IMR-90 (cell line): ENCODE measurements around the gene SMARCC2. TPM values are rescaled to one million over a fixed set of nuclear protein-coding genes. Genes with fewer than 3 reads are reported as not detected.

Experiments used
- ATAC-seq: fragments of 200-7000 bp; cut with Tn5 transposase; 2 replicates; pipeline ENCODE4 v1.9.1; 2020; ENCODE audit warnings: low read depth, mild to moderate bottlenecking, moderate library complexity
- BruUV-seq: library from RNA; stranded (reverse); fragments of 400-500 nt; replicated peaks from 2 replicates; lab custom pipeline; 2021; lab: Mats Ljungman, UMichigan
- CTCF ChIA-PET: fragments of 300-600 bp; formaldehyde crosslinking; extraction: SDS; loops from one replicate; lab custom pipeline; 2021; ENCODE audit warnings: antibody characterized with exemption; lab: Yijun Ruan, JAX
- POLR2A ChIA-PET: fragments of 300-600 bp; sonication (Branson Sonifier 250); formaldehyde crosslinking; loops from one replicate; lab custom pipeline; 2022; ENCODE audit warnings: antibody characterized with exemption; ENCODE audit not compliant: unreplicated experiment; lab: Charles Lee
- DNase-seq: peaks from one replicate; pipeline ENCODE4 v3.0.0; 2013
- H2AFZ ChIP-seq: replicated peaks from 2 replicates; pipeline ENCODE3; 2013; ENCODE audit warnings: low read length, mild to moderate bottlenecking; ENCODE audit not compliant: poor library complexity
- H2AK5ac ChIP-seq: 2 replicates; pipeline ENCODE4 v1.6.1; 2013; ENCODE audit warnings: low read depth, low read length, inconsistent platforms
- H2AK9ac ChIP-seq: replicated peaks from 2 replicates; pipeline ENCODE3; 2013; ENCODE audit warnings: mild to moderate bottlenecking, low read depth, low read length, moderate library complexity; ENCODE audit not compliant: poor library complexity
- H2BK120ac ChIP-seq: 2 replicates; pipeline ENCODE4 v1.6.1; 2013; ENCODE audit warnings: low read depth, low read length, inconsistent platforms
- H2BK15ac ChIP-seq: 3 replicates; pipeline ENCODE4 v1.6.1; 2013; ENCODE audit warnings: low read depth, low read length, inconsistent platforms
- H2BK20ac ChIP-seq: 2 replicates; pipeline ENCODE4 v1.6.1; 2013; ENCODE audit warnings: low read depth, mild to moderate bottlenecking, inconsistent platforms, low read length, moderate library complexity
- H2BK5ac ChIP-seq: 2 replicates; pipeline ENCODE4 v1.6.1; 2013; ENCODE audit warnings: mild to moderate bottlenecking, low read depth, low read length, inconsistent platforms; ENCODE audit not compliant: poor library complexity, severe bottlenecking
- H3K14ac ChIP-seq: replicated peaks from 2 replicates; pipeline ENCODE4 v1.6.1; 2013; ENCODE audit warnings: low read depth, low read length, inconsistent platforms
- H3K18ac ChIP-seq: 2 replicates; pipeline ENCODE4 v1.6.1; 2013; ENCODE audit warnings: low read depth, low read length, control low read depth
- H3K23ac ChIP-seq: 2 replicates; pipeline ENCODE4 v1.6.1; 2013; ENCODE audit warnings: low read depth, low read length, inconsistent platforms
- H3K27ac ChIP-seq: 2 replicates; pipeline ENCODE4 v1.5.1; 2013; ENCODE audit warnings: mild to moderate bottlenecking, control low read depth, low read length; ENCODE audit not compliant: insufficient read depth
- H3K27me3 ChIP-seq: 2 replicates; pipeline ENCODE4 v1.6.1; 2013; ENCODE audit warnings: low read length; ENCODE audit not compliant: control insufficient read depth, insufficient read depth
- H3K36me3 ChIP-seq: 2 replicates; pipeline ENCODE4 v1.6.1; 2013; ENCODE audit warnings: low read length, mixed read lengths; ENCODE audit not compliant: control insufficient read depth, insufficient read depth
- H3K4ac ChIP-seq: 2 replicates; pipeline ENCODE4 v1.6.1; 2013; ENCODE audit warnings: low read depth, low read length, inconsistent platforms
- H3K4me1 ChIP-seq: 2 replicates; pipeline ENCODE4 v1.6.1; 2013; ENCODE audit warnings: low read length, mixed read lengths; ENCODE audit not compliant: control insufficient read depth, insufficient read depth
- H3K4me2 ChIP-seq: 2 replicates; pipeline ENCODE4 v1.6.1; 2013; ENCODE audit warnings: low read depth, mild to moderate bottlenecking, control low read depth, low read length, moderate library complexity
- H3K4me3 ChIP-seq: 2 replicates; pipeline ENCODE4 v1.5.1; 2013; ENCODE audit warnings: low read depth, mild to moderate bottlenecking, control low read depth, low read length, moderate library complexity; ENCODE audit not compliant: insufficient read depth
- H3K56ac ChIP-seq: 2 replicates; pipeline ENCODE4 v1.6.1; 2013; ENCODE audit warnings: low read length, inconsistent platforms; ENCODE audit not compliant: insufficient read depth; ENCODE audit errors: extremely low read depth
- H3K79me1 ChIP-seq, 2 experiments: 2 replicates each; pipeline ENCODE4 v1.6.1; 2013; ENCODE audit warnings: low read length in 2 of 2, inconsistent platforms in 1 of 2, low read depth in 1 of 2
- H3K9ac ChIP-seq: 2 replicates; pipeline ENCODE4 v1.6.1; 2013; ENCODE audit warnings: low read depth, low read length, control low read depth
- H3K9me1 ChIP-seq: 2 replicates; pipeline ENCODE4 v1.6.1; 2013; ENCODE audit warnings: low read length, inconsistent platforms; ENCODE audit not compliant: insufficient read depth
- H3K9me3 ChIP-seq: 2 replicates; pipeline ENCODE4 v1.6.1; 2013; ENCODE audit warnings: low read length; ENCODE audit not compliant: control insufficient read depth, insufficient read depth
- H4K20me1 ChIP-seq: 2 replicates; pipeline ENCODE4 v1.6.1; 2013; ENCODE audit warnings: low read length, inconsistent platforms; ENCODE audit not compliant: insufficient read depth
- H4K5ac ChIP-seq: 2 replicates; pipeline ENCODE4 v1.6.1; 2013; ENCODE audit warnings: mild to moderate bottlenecking, low read depth, low read length, control low read depth
- H4K8ac ChIP-seq, 2 experiments: 2 replicates each; pipeline ENCODE4 v1.6.1; 2013; ENCODE audit warnings: low read depth in 2 of 2, low read length in 2 of 2, control low read depth in 1 of 2, inconsistent platforms in 1 of 2
- H4K91ac ChIP-seq: 2 replicates; pipeline ENCODE4 v1.6.1; 2013; ENCODE audit warnings: low read depth, low read length, inconsistent platforms; ENCODE audit not compliant: insufficient read depth
- BHLHE40 ChIP-seq: fragments of 150-350 bp; IDR thresholded peaks from 2 replicates; pipeline ENCODE4 v1.6.1; 2016; ENCODE audit warnings: mild to moderate bottlenecking, low read depth, low read length
- CEBPB ChIP-seq: IDR thresholded peaks from 2 replicates; pipeline ENCODE4 v1.6.1; 2012; ENCODE audit warnings: low read depth, low read length, improper control_type of control experiment
- CHD1 ChIP-seq: IDR thresholded peaks from 2 replicates; pipeline ENCODE4 v1.6.1; 2012; ENCODE audit warnings: low read depth, low read length, improper control_type of control experiment
- CTCF ChIP-seq: conservative IDR thresholded peaks from 2 replicates; pipeline ENCODE4 v1.5.1; 2012; ENCODE audit warnings: mild to moderate bottlenecking, low read depth, low read length, improper control_type of control experiment
- ELK1 ChIP-seq: fragments of 150-350 bp; IDR thresholded peaks from 2 replicates; pipeline ENCODE4 v1.6.1; 2016; ENCODE audit warnings: low read depth, mild to moderate bottlenecking, low read length, moderate library complexity, borderline replicate concordance
- FOS ChIP-seq: fragments of 150-350 bp; IDR thresholded peaks from 2 replicates; pipeline ENCODE4 v1.6.1; 2016; ENCODE audit warnings: low read depth, low read length
- MAFK ChIP-seq: IDR thresholded peaks from 2 replicates; pipeline ENCODE4 v1.6.1; 2012; ENCODE audit warnings: low read depth, low read length, improper control_type of control experiment
- MAZ ChIP-seq: IDR thresholded peaks from 2 replicates; pipeline ENCODE4 v1.6.1; 2012; ENCODE audit warnings: low read depth, mild to moderate bottlenecking, low read length, improper control_type of control experiment, moderate library complexity, borderline replicate concordance
- MXI1 ChIP-seq: IDR thresholded peaks from 2 replicates; pipeline ENCODE4 v1.6.1; 2012; ENCODE audit warnings: low read depth, mild to moderate bottlenecking, low read length, moderate library complexity, borderline replicate concordance
- NFE2L2 ChIP-seq: fragments of 150-350 bp; IDR thresholded peaks from 2 replicates; pipeline ENCODE4 v1.6.1; 2016; ENCODE audit warnings: low read depth, mild to moderate bottlenecking, low read length
- POLR2A ChIP-seq: IDR thresholded peaks from 2 replicates; pipeline ENCODE4 v1.6.1; 2012; ENCODE audit warnings: mild to moderate bottlenecking, low read depth, low read length
- RAD21 ChIP-seq: IDR thresholded peaks from 2 replicates; pipeline ENCODE4 v1.6.1; 2012; ENCODE audit warnings: low read length, improper control_type of control experiment
- RCOR1 ChIP-seq: IDR thresholded peaks from 2 replicates; pipeline ENCODE4 v1.6.1; 2012; ENCODE audit warnings: mild to moderate bottlenecking, low read length, improper control_type of control experiment; ENCODE audit not compliant: insufficient replicate concordance
- RFX5 ChIP-seq: IDR thresholded peaks from 2 replicates; pipeline ENCODE4 v1.8.0; 2012; ENCODE audit warnings: low read depth, mild to moderate bottlenecking, low read length, moderate library complexity
- SMC3 ChIP-seq: fragments of 150-350 bp; IDR thresholded peaks from 2 replicates; pipeline ENCODE4 v1.6.1; 2016; ENCODE audit warnings: low read depth, mild to moderate bottlenecking, antibody characterized with exemption, low read length, moderate library complexity
- USF2 ChIP-seq: fragments of 150-350 bp; IDR thresholded peaks from 2 replicates; pipeline ENCODE4 v1.6.1; 2017; ENCODE audit warnings: mild to moderate bottlenecking, antibody characterized with exemption, low read length, low read depth
- WGBS, 2 experiments: methylation state at CpG; one replicate each; pipeline versions ENCODE4 v1.1.5 to v1.1.7; 2013; ENCODE audit warnings: missing lambda C conversion rate in 2 of 2; ENCODE audit not compliant: insufficient read length in 1 of 2; ENCODE audit errors: extremely low coverage in 2 of 2; 5-methylcytosine and 5-hydroxymethylcytosine counted together
- dilution Hi-C: fragments of 300-500 bp; cut with HindIII; formaldehyde crosslinking; loops from one replicate; pipeline ENCODE4 v1.14.3; 2018; ENCODE audit warnings: low sequenced_read_pairs; ENCODE audit not compliant: unreplicated experiment
- in situ Hi-C: fragments of 300-500 bp; cut with MboI; formaldehyde crosslinking; loops from 3 replicates; pipeline ENCODE4 v1.14.3; 2019; ENCODE audit warnings: low sequenced_read_pairs, inconsistent platforms, mixed read lengths
- intact Hi-C: fragments of 100-400 bp; cut with micrococcal nuclease; formaldehyde crosslinking; loops from 2 replicates; pipeline ENCODE4 v1.10.0; 2022
- polyA plus RNA-seq, 3 experiments: library from polyadenylated mRNA; depleted of rRNA; stranded (reverse); fragments of >200 nt; gene quantifications; 2 replicates each; pipeline ENCODE4 v1.2.3, GENCODE V29; 2012; ENCODE audit warnings: low replicate concordance in 1 of 3
- total RNA-seq: library from RNA; depleted of rRNA; stranded (reverse); fragments of >200 nt; gene quantifications from 2 replicates; pipeline ENCODE4 v1.2.3, GENCODE V29; 2012

SMARCC2 gene
- total and polyA plus RNA-seq, 2 of the 4 experiments (the other 2 are of a cell fraction): 42.3 to 43.8 TPM

GRCh38 chr12:56190695-56191155, 1.4 kb upstream of the SMARCC2 start:
- no TSS peak for BruUV-seq
- peaks cover 19 to 29% of the 10 kb centered on the region in 2 experiments; a peak in 3 of 4 replicates for H3K79me1 ChIP-seq
- peak overlapping the region; percentile 24; the same call in 1 of the 2 replicates for H3K4me2 ChIP-seq
- H3K4ac ChIP-seq: no peak overlapping the region; the same call in 1 of the 2 replicates
- ATAC-seq: no peak
- H3K9ac ChIP-seq: no peak overlapping the region
- dilution Hi-C loops (no loop called here), intact Hi-C loops (no loop called here), in situ Hi-C loops (no loop called here)
- peak overlapping the region; percentile 9 for H2AFZ ChIP-seq
- no peak overlapping the region for H3K18ac ChIP-seq
- H3K36me3 ChIP-seq: peaks cover 5% of the 10 kb centered on the region
- H2AK9ac ChIP-seq: no peak overlapping the region
- no peak overlapping the region for H4K91ac ChIP-seq
- H2BK20ac ChIP-seq: 0 out of 2 replicates have a peak overlapping the region, but pooled peaks have one; percentile 20
- no peak overlapping the region for H2BK120ac ChIP-seq
- peak overlapping the region in 1 of 2 experiments; percentile 12; a peak in 1 of 4 replicates for H4K8ac ChIP-seq
- CTCF ChIA-PET: interaction anchor here (2.5 kb wide), 1 partner anchor 31 kb away, joined by 22 read pairs; the partner anchor contains the start of gene RNF41
- no peaks in the 10 kb centered on the region for H3K9me3 ChIP-seq
- no peak overlapping the region for H3K4me3 ChIP-seq
- H3K4me1 ChIP-seq: peaks cover 7% of the 10 kb centered on the region
- peaks cover 5% of the 10 kb centered on the region; the same call in 1 of the 2 replicates for H3K9me1 ChIP-seq
- no peak overlapping the region for H3K27ac ChIP-seq
- H2AK5ac ChIP-seq: no peak overlapping the region
- TF ChIP-seq CEBPB (no peak), RFX5 (no peak), FOS (no peak), USF2 (no peak), RAD21 (no peak), ELK1 (no peak), MAFK (no peak), MXI1 (no peak), BHLHE40 (no peak), POLR2A (no peak), RCOR1 (no peak), CTCF (no peak), MAZ (no peak), SMC3 (no peak), NFE2L2 (no peak), CHD1 (no peak)
- no peak overlapping the region for H2BK5ac ChIP-seq
- peak overlapping the region; percentile 42; the same call in 1 of the 2 replicates for H3K23ac ChIP-seq
- no peak overlapping the region for H3K14ac ChIP-seq
- H3K27me3 ChIP-seq: no peaks in the 10 kb centered on the region
- H2BK15ac ChIP-seq: no peak overlapping the region
- POLR2A ChIA-PET: no interaction called here
- H4K20me1 ChIP-seq: peaks cover 14% of the 10 kb centered on the region; the same call in 1 of the 2 replicates
- H4K5ac ChIP-seq: no peak overlapping the region
- H3K56ac ChIP-seq: no peak overlapping the region
- DNase-seq: no peak
- 0% methylated on average over 1 of the region's 9 CpGs; no CpG with 5 or more reads in 1 of the 2 experiments for WGBS, 2 experiments
